SK-N-SH (cell line): ENCODE measurements around the gene MAPKAPK3.

Experiments used
- EP300 ChIP-seq, 2 experiments: IDR thresholded peaks; 2 replicates each; pipeline versions ENCODE4 v1.4.0 to v1.6.1; 2012; ENCODE audit warnings: borderline replicate concordance in 1 of 2, low read depth in 1 of 2, low read length in 1 of 2
- NFIC ChIP-seq: IDR thresholded peaks from 2 replicates; pipeline ENCODE4 v1.4.0; 2012; ENCODE audit warnings: borderline replicate concordance
- RAD21 ChIP-seq: IDR thresholded peaks from 2 replicates; pipeline ENCODE4 v1.6.1; 2012; ENCODE audit warnings: mild to moderate bottlenecking, low read length
- RCOR1 ChIP-seq: fragments of 150-350 bp; IDR thresholded peaks from 2 replicates; pipeline ENCODE4 v1.6.1; 2017; ENCODE audit warnings: antibody characterized with exemption, low read length
- TF ChIP-seq, protein P1 (sequence below): fragments of 200-600 bp; sonication (generic); IDR thresholded peaks from 2 replicates; pipeline ENCODE4 v1.6.1; 2017; ENCODE audit warnings: antibody characterized with exemption, mild to moderate bottlenecking, moderate library complexity

GRCh38 chr3:50616770-50617095 lies 218 bp upstream of the MAPKAPK3 start:
- no peak for TF ChIP-seq RAD21
- TF ChIP-seq EP300 (IDR thresholded peaks at IDR 0.05; ENCODE audit: borderline replicate concordance in 1 of 2, low read depth in 1 of 2, low read length in 1 of 2) = no peak
- TF ChIP-seq, protein P1, sequence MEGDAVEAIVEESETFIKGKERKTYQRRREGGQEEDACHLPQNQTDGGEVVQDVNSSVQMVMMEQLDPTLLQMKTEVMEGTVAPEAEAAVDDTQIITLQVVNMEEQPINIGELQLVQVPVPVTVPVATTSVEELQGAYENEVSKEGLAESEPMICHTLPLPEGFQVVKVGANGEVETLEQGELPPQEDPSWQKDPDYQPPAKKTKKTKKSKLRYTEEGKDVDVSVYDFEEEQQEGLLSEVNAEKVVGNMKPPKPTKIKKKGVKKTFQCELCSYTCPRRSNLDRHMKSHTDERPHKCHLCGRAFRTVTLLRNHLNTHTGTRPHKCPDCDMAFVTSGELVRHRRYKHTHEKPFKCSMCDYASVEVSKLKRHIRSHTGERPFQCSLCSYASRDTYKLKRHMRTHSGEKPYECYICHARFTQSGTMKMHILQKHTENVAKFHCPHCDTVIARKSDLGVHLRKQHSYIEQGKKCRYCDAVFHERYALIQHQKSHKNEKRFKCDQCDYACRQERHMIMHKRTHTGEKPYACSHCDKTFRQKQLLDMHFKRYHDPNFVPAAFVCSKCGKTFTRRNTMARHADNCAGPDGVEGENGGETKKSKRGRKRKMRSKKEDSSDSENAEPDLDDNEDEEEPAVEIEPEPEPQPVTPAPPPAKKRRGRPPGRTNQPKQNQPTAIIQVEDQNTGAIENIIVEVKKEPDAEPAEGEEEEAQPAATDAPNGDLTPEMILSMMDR = no peak
- TF ChIP-seq RCOR1 = no peak
- no peak for TF ChIP-seq NFIC
